ENCODE data around the gene TRPV2. TPM values are rescaled to one million over a fixed set of nuclear protein-coding genes. Genes with fewer than 3 reads are reported as not detected.
"Not testable (repeated sequence)": the region's sequence is repeated elsewhere in the genome, so short reads cannot be mapped to it uniquely, and the experiment has no call there.

The TRPV2 gene
- total RNA-seq, 6 donors from 2014 or later = 33.4 to 127 (median 48.6) TPM

GRCh38 chr17:16391451-16391850, 23.9 kb upstream of the TRPV2 start:
- ATAC-seq (ENCODE audit: low FRiP score in 2 of 2) (no peak), DNase-seq (no peak)
- Histone ChIP-seq H3K4me3 (no peak overlapping the region), H3K9me3 (no peaks in the 10 kb centered on the region), H3K27me3 (no peaks in the 10 kb centered on the region), H3K27ac (no peak overlapping the region), H3K36me3 (no peaks in the 10 kb centered on the region), H3K4me1 (peaks cover 0 to 11% (median 3%) of the 10 kb centered on the region in 4 donors)
- no peak for TF ChIP-seq EP300 (IDR thresholded peaks at IDR 0.05)
- TF ChIP-seq CTCF (IDR thresholded peaks at IDR 0.05) = no peak
- TF ChIP-seq POLR2AphosphoS5 (IDR thresholded peaks at IDR 0.05) = no peak
- no peak for TF ChIP-seq POLR2A (IDR thresholded peaks at IDR 0.05)
- 88 to 92% methylated on average over 6 to 13 of the region's 13 CpGs for WGBS, 2 donors

- not testable (repeated sequence) for H3K4me3 ChIP-seq; H3K27me3 ChIP-seq; H3K36me3 ChIP-seq; H3K27ac ChIP-seq; ATAC-seq (ENCODE audit: low FRiP score in 2 of 2); H3K4me1 ChIP-seq; H3K9me3 ChIP-seq; DNase-seq
- WGBS, 2 donors = 88 to 89% methylated on average over 7 to 11 of the region's 11 CpGs
These were observed 22.9 kb upstream of the TRPV2 start for GRCh38 chr17:16392491-16392890.

GRCh38 chr17:16395887-16396286, 19.5 kb upstream of the TRPV2 start:
- H3K9me3 ChIP-seq, DNase-seq, H3K27me3 ChIP-seq, H3K4me3 ChIP-seq, H3K4me1 ChIP-seq, H3K36me3 ChIP-seq: not testable (repeated sequence)
- ATAC-seq (ENCODE audit: low FRiP score in 2 of 2) = peak in 1 of 2 donors; percentile 83
- 78 to 85% methylated on average over 4 of the region's 4 CpGs for WGBS, 2 donors
- peak overlapping the region in 1 of 4 donors; percentile 34 for H3K27ac ChIP-seq

GRCh38 chr17:16396693-16397092, 18.7 kb upstream of the TRPV2 start:
- H3K4me1 ChIP-seq; H3K9me3 ChIP-seq; H3K4me3 ChIP-seq; ATAC-seq (ENCODE audit: low FRiP score in 2 of 2); H3K36me3 ChIP-seq; DNase-seq; H3K27me3 ChIP-seq: not testable (repeated sequence)
- H3K27ac ChIP-seq = peak overlapping the region in 1 of 4 donors; percentile 34
- 42 to 47% methylated on average over 2 of the region's 2 CpGs for WGBS, 2 donors

GRCh38 chr17:16398270-16399267, 16.8 kb upstream of the TRPV2 start:
- ATAC-seq (ENCODE audit: low FRiP score in 2 of 2) (no peak), DNase-seq (no peak)
- Histone ChIP-seq H3K4me3 (no peak overlapping the region), H3K4me1 (peaks cover 0 to 6% (median 0%) of the 10 kb centered on the region in 4 donors), H3K9me3 (no peaks in the 10 kb centered on the region), H3K36me3 (no peaks in the 10 kb centered on the region), H3K27ac (peak overlapping the region in 1 of 4 donors; percentile 27), H3K27me3 (no peaks in the 10 kb centered on the region)
- peak in 1 of 2 donors; percentile 59 for TF ChIP-seq POLR2AphosphoS5 (IDR thresholded peaks at IDR 0.05)
- TF ChIP-seq POLR2A (IDR thresholded peaks at IDR 0.05) = no peak
- peak in 1 of 4 donors; percentile 30 for TF ChIP-seq EP300 (IDR thresholded peaks at IDR 0.05)
- 44 to 53% methylated on average over 8 to 9 of the region's 9 CpGs for WGBS, 2 donors

GRCh38 chr17:16403847-16404246, 11.5 kb upstream of the TRPV2 start:
- peak overlapping the region in 1 of 4 donors; percentile 11 for H3K27ac ChIP-seq
- WGBS, 2 donors = 91 to 92% methylated on average over 9 of the region's 9 CpGs
- H3K36me3 ChIP-seq; DNase-seq; H3K4me3 ChIP-seq; H3K9me3 ChIP-seq; ATAC-seq (ENCODE audit: low FRiP score in 2 of 2); H3K27me3 ChIP-seq: not testable (repeated sequence)
- peaks cover 12 to 21% (median 19%) of the 10 kb centered on the region in 4 donors for H3K4me1 ChIP-seq

- WGBS, 2 donors = 7 to 9% methylated on average over 44 to 66 of the region's 67 CpGs
- DNase-seq = peak; percentile 45 to 83
- TF ChIP-seq POLR2AphosphoS5 (IDR thresholded peaks at IDR 0.05) = peak; percentile 25 to 55
- no peak for TF ChIP-seq CTCF (IDR thresholded peaks at IDR 0.05)
- Histone ChIP-seq H3K4me3 (peak overlapping the region; percentile 32 to 50 (median 44)), H3K9me3 (no peaks in the 10 kb centered on the region), H3K4me1 (peaks cover 12 to 21% (median 19%) of the 10 kb centered on the region in 4 donors), H3K27me3 (peaks cover 0 to 3% (median 0%) of the 10 kb centered on the region in 4 donors), H3K36me3 (no peaks in the 10 kb centered on the region), H3K27ac (peak overlapping the region; percentile 73 to 90 (median 83))
- ATAC-seq (ENCODE audit: low FRiP score in 2 of 2) = peak; percentile 52 to 74
These were observed 8.4 kb upstream of the TRPV2 start for GRCh38 chr17:16406742-16407674.
